AG09319 (cell line): Measurements from ENCODE around the gene SV2C.

Experiments used
- DNase-seq: peaks from one replicate; pipeline ENCODE4 v3.0.0-alpha.2; 2010; ENCODE audit warnings: low read depth; ENCODE audit errors: extremely low read depth
- TF ChIP-seq, protein P1 (sequence below): IDR thresholded peaks from 2 replicates; pipeline ENCODE4 v1.5.1; 2011; ENCODE audit warnings: low read depth, mild to moderate bottlenecking, inconsistent platforms, low read length, moderate library complexity

Gene SV2C

DNA sequence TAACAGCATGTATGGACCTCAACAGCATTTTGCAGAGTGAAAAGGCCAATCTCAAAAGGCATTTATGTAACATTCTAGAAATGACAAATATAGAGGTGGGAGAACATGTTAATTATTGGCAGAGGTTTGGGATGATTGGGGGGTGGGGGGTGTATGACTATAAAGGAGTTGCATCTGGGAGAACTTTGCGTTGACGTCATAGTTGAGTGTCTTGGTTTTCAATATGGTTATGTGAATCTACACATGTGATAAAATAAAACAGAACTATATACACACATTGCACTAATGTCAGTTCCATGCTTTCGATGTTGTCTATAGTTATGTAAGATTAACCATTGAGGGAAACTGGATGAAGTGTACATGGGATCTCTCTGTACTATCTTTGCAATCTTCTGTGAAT, 139.1 kb downstream of the SV2C start:
- DNase-seq = no peak
- TF ChIP-seq, protein P1, sequence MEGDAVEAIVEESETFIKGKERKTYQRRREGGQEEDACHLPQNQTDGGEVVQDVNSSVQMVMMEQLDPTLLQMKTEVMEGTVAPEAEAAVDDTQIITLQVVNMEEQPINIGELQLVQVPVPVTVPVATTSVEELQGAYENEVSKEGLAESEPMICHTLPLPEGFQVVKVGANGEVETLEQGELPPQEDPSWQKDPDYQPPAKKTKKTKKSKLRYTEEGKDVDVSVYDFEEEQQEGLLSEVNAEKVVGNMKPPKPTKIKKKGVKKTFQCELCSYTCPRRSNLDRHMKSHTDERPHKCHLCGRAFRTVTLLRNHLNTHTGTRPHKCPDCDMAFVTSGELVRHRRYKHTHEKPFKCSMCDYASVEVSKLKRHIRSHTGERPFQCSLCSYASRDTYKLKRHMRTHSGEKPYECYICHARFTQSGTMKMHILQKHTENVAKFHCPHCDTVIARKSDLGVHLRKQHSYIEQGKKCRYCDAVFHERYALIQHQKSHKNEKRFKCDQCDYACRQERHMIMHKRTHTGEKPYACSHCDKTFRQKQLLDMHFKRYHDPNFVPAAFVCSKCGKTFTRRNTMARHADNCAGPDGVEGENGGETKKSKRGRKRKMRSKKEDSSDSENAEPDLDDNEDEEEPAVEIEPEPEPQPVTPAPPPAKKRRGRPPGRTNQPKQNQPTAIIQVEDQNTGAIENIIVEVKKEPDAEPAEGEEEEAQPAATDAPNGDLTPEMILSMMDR = no peak

DNA sequence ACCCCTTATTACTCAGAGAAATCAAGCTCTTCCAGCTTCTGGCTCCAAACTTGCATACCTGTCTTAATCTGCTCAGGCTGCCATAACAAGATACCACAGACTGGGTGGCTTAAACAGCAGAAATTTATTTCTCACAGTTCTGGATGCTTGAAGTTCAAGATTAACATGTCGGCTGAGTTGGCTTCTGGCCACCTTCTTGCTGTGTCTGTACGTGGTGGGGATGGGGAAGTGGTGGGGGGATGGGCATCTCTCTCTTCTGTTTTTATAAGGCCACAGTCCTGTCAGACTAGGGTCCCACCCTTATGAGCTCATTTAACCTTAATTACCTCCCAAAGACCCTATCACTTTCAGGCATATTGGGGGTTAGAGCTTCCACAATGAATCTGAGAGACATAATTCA, 140.5 kb downstream of the SV2C start:
- DNase-seq = no peak
- TF ChIP-seq, protein P1 = no peak

DNA sequence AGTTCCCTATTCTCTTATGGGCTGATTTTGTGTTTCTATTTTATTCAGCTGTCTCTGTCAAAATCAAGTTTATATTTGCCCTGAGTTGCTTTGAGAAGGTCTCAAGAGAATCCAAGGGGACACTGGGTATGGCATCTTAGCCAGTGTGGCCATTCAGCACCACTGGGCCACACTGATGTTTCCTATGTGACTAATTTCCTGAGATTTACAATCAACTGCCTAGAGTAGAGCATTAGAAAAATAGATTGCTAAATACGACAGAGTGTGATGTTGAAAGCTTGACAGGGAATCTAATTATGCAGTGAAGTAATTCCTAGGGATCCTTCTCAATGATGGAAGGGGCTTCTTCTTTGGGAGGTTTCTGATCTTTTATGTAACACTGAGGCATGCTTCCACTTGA, 141.7 kb downstream of the SV2C start:
- TF ChIP-seq, protein P1 = no peak

DNA sequence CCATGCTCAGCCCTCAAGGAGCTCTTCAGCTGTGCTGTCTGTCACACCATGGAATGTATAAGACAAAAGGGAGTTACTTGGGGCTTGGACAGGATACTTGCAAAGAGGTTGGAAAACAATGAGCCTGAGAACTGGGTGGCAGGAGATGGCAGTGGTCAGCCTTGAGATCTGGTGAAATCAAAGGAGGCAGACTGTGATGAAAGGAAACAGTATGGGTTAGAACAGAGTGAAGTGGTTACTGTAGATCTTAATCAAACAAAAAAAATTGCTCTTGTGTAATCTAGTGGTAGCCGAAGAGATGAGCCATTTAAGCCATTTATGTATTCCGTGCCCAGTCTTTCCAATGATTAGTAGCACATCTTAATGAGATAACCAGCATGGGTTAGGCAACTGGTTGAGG, 142.2 kb downstream of the SV2C start:
- TF ChIP-seq, protein P1 = no peak
- DNase-seq = no peak

More for the DNA sequence above, 141.7 kb downstream of the SV2C start:
- DNase-seq = no peak

DNA sequence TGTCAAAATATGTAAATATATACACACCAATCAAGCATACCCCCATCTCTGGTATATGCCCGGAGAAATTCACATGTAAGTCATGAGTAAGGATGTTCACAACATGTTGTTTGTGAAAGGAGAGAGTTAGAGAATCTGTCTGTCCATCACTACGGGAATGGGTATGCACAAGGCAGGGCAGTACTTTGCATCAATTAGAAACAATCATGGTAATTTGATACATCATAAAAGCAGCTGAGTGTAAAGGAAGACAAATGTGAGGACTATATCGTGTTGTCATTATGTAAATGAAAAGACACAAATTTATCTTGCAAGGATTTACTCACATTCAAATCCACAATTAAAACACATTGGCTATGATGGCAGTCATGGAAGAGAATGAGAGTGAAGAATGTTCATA, 146.7 kb downstream of the SV2C start:
- TF ChIP-seq, protein P1 = no peak
- DNase-seq = no peak

DNA sequence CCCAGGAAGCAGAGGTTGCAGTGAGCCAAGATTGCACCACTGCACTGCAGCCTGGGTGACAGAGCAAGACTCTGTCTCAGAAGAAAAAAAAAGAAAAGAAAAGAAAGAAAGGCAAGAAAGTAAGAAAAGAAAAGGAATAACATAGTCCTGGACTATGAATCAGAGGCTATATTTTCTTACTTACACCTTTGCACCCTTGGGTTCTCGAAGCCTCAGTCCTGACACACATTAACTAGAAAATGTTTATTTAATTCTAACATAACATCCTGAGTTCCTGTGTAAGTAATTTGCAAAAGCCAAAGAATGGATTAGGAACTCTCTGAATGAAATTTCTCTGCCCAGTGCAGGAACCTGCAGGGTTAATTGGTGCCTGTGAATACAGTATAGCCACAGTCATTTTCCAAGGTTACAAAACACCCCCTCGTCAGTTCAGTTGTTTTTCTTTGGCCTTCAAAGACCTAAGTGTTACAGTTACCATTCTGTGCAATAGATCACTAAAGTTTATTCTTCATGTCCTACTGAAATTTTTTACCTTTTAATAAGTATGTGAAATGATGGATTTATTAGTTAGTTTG, 147.6 kb downstream of the SV2C start:
- no peak for DNase-seq
- TF ChIP-seq, protein P1 = no peak

DNA sequence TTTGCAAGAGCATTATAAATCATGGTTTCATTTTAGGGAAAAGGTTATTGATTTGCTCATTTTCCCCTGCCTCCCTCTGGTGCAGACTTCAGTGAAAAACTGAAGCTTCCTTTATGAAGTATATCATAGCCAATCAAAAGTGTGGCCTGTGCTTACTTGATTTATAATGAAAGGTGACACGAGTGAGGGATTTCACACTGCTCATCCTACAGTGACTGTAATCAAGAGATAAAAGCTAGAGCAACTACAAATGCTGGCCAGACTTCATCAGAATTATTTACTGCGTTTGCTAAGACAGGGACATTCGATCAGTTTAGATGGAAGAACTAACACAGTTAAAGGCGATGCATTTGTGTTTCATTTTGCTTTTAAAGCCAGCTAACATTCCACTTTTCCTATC, 151.5 kb downstream of the SV2C start:
- no peak for DNase-seq
- TF ChIP-seq, protein P1 = no peak
